SK-N-SH treated with all-trans-retinoic acid at 6 μM for 48 hours (cell line): ENCODE results near the gene GLRX.

Experiments used
- CSDC2 ChIP-seq: fragments of 250-450 bp; sonication (Bioruptor Pico); IDR thresholded peaks from 2 replicates; pipeline ENCODE4 v1.5.0; 2020; ENCODE audit warnings: mild to moderate bottlenecking, moderate library complexity
- ZNF70 ChIP-seq: fragments of 450-650 bp; formaldehyde crosslinking; IDR thresholded peaks from 2 replicates; pipeline ENCODE4 v1.5.0; 2020; ENCODE audit warnings: mild to moderate bottlenecking, moderate library complexity
- TF ChIP-seq, protein P1 (sequence below): fragments of 250-450 bp; sonication (Bioruptor Pico); IDR thresholded peaks from 2 replicates; pipeline ENCODE4 v1.8.0; 2020; ENCODE audit warnings: mild to moderate bottlenecking, moderate library complexity, borderline replicate concordance

GRCh38 chr5:95788493-95788892, 34.0 kb downstream of the GLRX start:
- TF ChIP-seq CSDC2 (CRISPR knock-in tag) (no peak), ZNF70 (CRISPR knock-in tag) (no peak)
- TF ChIP-seq, protein P1, sequence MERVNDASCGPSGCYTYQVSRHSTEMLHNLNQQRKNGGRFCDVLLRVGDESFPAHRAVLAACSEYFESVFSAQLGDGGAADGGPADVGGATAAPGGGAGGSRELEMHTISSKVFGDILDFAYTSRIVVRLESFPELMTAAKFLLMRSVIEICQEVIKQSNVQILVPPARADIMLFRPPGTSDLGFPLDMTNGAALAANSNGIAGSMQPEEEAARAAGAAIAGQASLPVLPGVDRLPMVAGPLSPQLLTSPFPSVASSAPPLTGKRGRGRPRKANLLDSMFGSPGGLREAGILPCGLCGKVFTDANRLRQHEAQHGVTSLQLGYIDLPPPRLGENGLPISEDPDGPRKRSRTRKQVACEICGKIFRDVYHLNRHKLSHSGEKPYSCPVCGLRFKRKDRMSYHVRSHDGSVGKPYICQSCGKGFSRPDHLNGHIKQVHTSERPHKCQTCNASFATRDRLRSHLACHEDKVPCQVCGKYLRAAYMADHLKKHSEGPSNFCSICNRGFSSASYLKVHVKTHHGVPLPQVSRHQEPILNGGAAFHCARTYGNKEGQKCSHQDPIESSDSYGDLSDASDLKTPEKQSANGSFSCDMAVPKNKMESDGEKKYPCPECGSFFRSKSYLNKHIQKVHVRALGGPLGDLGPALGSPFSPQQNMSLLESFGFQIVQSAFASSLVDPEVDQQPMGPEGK (CRISPR knock-in tag), result no peak
